ENCODE data around the gene GOLGA6A.

Gene GOLGA6A

GRCh38 chr15:74036271-74037170 lies 45.8 kb downstream of the GOLGA6A start:
- no peak for DNase-seq (ENCODE audit: low read depth)

GRCh38 chr15:74035121-74036017 lies 47.0 kb downstream of the GOLGA6A start:
- DNase-seq (ENCODE audit: low read depth), result no peak

GRCh38 chr15:74034206-74034755 lies 48.1 kb downstream of the GOLGA6A start:
- no peak for DNase-seq (ENCODE audit: low read depth)

GRCh38 chr15:74032606-74033561 lies 49.5 kb downstream of the GOLGA6A start:
- DNase-seq (ENCODE audit: low read depth), result no peak

GRCh38 chr15:74032046-74032445 lies 50.3 kb downstream of the GOLGA6A start:
- DNase-seq (ENCODE audit: low read depth), result no peak

- no peak for DNase-seq (ENCODE audit: low read depth)
Observed at GRCh38 chr15:74028646-74029045, 53.7 kb downstream of the GOLGA6A start.

GRCh38 chr15:74027688-74028087 lies 54.7 kb downstream of the GOLGA6A start:
- DNase-seq (ENCODE audit: low read depth), result no peak

- DNase-seq (ENCODE audit: low read depth), result no peak
Observed at GRCh38 chr15:74025436-74025835, 56.9 kb downstream of the GOLGA6A start.

- no peak for DNase-seq (ENCODE audit: low read depth)
Observed at GRCh38 chr15:74024687-74025086, 57.7 kb downstream of the GOLGA6A start.

GRCh38 chr15:74022706-74023470 lies 59.5 kb downstream of the GOLGA6A start:
- no peak for DNase-seq (ENCODE audit: low read depth)
